K562 (cell line): ENCODE results near the gene ADGRE3. TPM values are rescaled to one million over a fixed set of nuclear protein-coding genes. Genes with fewer than 3 reads are reported as not detected.

Source experiments
- ATAC-seq: fragments of 200-7000 bp; cut with Tn5 transposase; 3 replicates; pipeline ENCODE4 v1.9.1; 2020; ENCODE audit warnings: moderate library complexity
- BruUV-seq: library from RNA; stranded (reverse); fragments of 400-500 nt; replicated peaks from 2 replicates; lab custom pipeline; 2021; lab: Mats Ljungman, UMichigan
- CTCF ChIA-PET: fragments of 300-600 bp; formaldehyde crosslinking; extraction: SDS; loops from one replicate; lab custom pipeline; 2021; ENCODE audit warnings: low intra/inter-chr PET ratio; lab: Yijun Ruan, JAX
- POLR2A ChIA-PET: fragments of 300-600, 350-650 bp; sonication (Branson Sonifier 250); formaldehyde crosslinking; extraction: SDS; loops from one replicate; lab custom pipeline; 2021; ENCODE audit warnings: antibody characterized with exemption, inconsistent platforms; lab: Yijun Ruan, JAX
- DNase-seq, 4 experiments: peaks; one replicate each; pipeline versions ENCODE4 v3.0.0 to v3.0.0-alpha.2; 2011 to 2018; ENCODE audit warnings: low spot score in 3 of 4, mixed read lengths in 3 of 4; ENCODE audit errors: extremely low read depth in 1 of 4
- FAIRE-seq: peaks from 2 replicates; lab custom pipeline; 2011; peaks lifted over from hg19 to GRCh38; lab: Jason Lieb, UNC
- H2AFZ ChIP-seq: 2 replicates; pipeline ENCODE4 v1.6.0; 2011; ENCODE audit warnings: low read depth, low read length, control low read depth, inconsistent platforms
- H3K27ac ChIP-seq: fragments of 200-600 bp; 3 replicates; pipeline ENCODE4 v1.8.0; 2011; ENCODE audit warnings: low read depth, mild to moderate bottlenecking, control low read depth, inconsistent platforms, low read length, moderate library complexity, mixed read lengths; ENCODE audit errors: extremely low read depth
- H3K27me3 ChIP-seq, 2 experiments: fragments of 300-600 bp in 1 of 2; 2 replicates in 1 of 2; 3 replicates in 1 of 2; pipeline versions ENCODE4 v1.6.0 to v1.8.0; 2011; ENCODE audit warnings: inconsistent platforms in 2 of 2, low read length in 2 of 2, mild to moderate bottlenecking in 1 of 2, mixed read lengths in 1 of 2, moderate library complexity in 1 of 2; ENCODE audit not compliant: control insufficient read depth in 2 of 2, insufficient read depth in 2 of 2
- H3K36me3 ChIP-seq: fragments of 300-600 bp; 3 replicates; pipeline ENCODE4 v1.8.0; 2011; ENCODE audit warnings: mild to moderate bottlenecking, low read length, inconsistent platforms; ENCODE audit not compliant: control insufficient read depth, insufficient read depth
- H3K4me1 ChIP-seq, 2 experiments: fragments of 200-600 bp in 1 of 2; replicated peaks in 1 of 2; 2 replicates in 1 of 2; 3 replicates in 1 of 2; pipeline versions ENCODE4 v1.5.1 to v1.8.0; 2011; ENCODE audit warnings: inconsistent platforms in 2 of 2, low read length in 2 of 2, mild to moderate bottlenecking in 1 of 2, mixed read lengths in 1 of 2, moderate library complexity in 1 of 2; ENCODE audit not compliant: control insufficient read depth in 2 of 2, insufficient read depth in 2 of 2
- H3K4me2 ChIP-seq: 2 replicates; pipeline ENCODE4 v1.6.1; 2011; ENCODE audit warnings: low read length, control low read depth, inconsistent platforms, mixed read lengths; ENCODE audit not compliant: insufficient read depth
- H3K4me3 ChIP-seq: fragments of 200-600 bp; sonication (generic), shearing (Covaris generic); 2 replicates; pipeline ENCODE4 v1.5.1; 2016; ENCODE audit warnings: control low read depth, inconsistent platforms
- H3K79me2 ChIP-seq: fragments of 200-600 bp; 3 replicates; pipeline ENCODE4 v1.8.0; 2011; ENCODE audit warnings: low read length, inconsistent platforms; ENCODE audit not compliant: control insufficient read depth, insufficient read depth
- H3K9ac ChIP-seq, 2 experiments: 2 replicates each; pipeline versions ENCODE4 v1.6.0 to v1.6.1; 2011; ENCODE audit warnings: low read depth in 2 of 2, low read length in 2 of 2, control low read depth in 1 of 2, inconsistent platforms in 1 of 2, mild to moderate bottlenecking in 1 of 2, mixed read lengths in 1 of 2; ENCODE audit not compliant: insufficient read depth in 1 of 2
- H3K9me1 ChIP-seq: one replicate; pipeline ENCODE4 v1.6.0; 2011; ENCODE audit warnings: inconsistent platforms, mild to moderate bottlenecking, low read length, moderate library complexity; ENCODE audit not compliant: control insufficient read depth, insufficient read depth
- H3K9me3 ChIP-seq: replicated peaks from 2 replicates; pipeline ENCODE4 v1.5.1; 2011; ENCODE audit warnings: low read depth, low read length, inconsistent platforms; ENCODE audit not compliant: control insufficient read depth, insufficient read depth
- H4K20me1 ChIP-seq: replicated peaks from 2 replicates; pipeline ENCODE4 v1.6.1; 2011; ENCODE audit warnings: low read length, inconsistent platforms, mixed read lengths; ENCODE audit not compliant: control insufficient read depth, insufficient read depth
- ATF6 ChIP-seq: sonication (generic); formaldehyde crosslinking; IDR thresholded peaks from 2 replicates; pipeline ENCODE4 v1.4.0; 2020; ENCODE audit warnings: mild to moderate bottlenecking, missing genetic modification reagents
- PRDM10 ChIP-seq: fragments of 450-650 bp; IDR thresholded peaks from 2 replicates; pipeline ENCODE4 v1.6.1; 2018; ENCODE audit not compliant: partially characterized antibody
- SP2 ChIP-seq: IDR thresholded peaks from 2 replicates; pipeline ENCODE4 v1.6.1; 2011; ENCODE audit warnings: mild to moderate bottlenecking, low read depth, low read length, moderate library complexity; ENCODE audit not compliant: poor library complexity, severe bottlenecking; ENCODE audit errors: extremely low read depth
- TFAP4 ChIP-seq: sonication (generic); formaldehyde crosslinking; IDR thresholded peaks from 2 replicates; pipeline ENCODE4 v1.8.0; 2022; ENCODE audit warnings: missing genetic modification reagents, mild to moderate bottlenecking, moderate library complexity, borderline replicate concordance
- ZFP36 ChIP-seq: fragments of 150-350 bp; IDR thresholded peaks from 2 replicates; pipeline ENCODE4 v1.6.1; 2018; ENCODE audit warnings: low read length, low read depth; ENCODE audit not compliant: partially characterized antibody
- ZKSCAN8 ChIP-seq: fragments of 200-800 bp; sonication (Bioruptor generic); IDR thresholded peaks from 2 replicates; pipeline ENCODE4 v1.6.1; 2016; ENCODE audit warnings: missing genetic modification characterization, missing compliant biosample characterization
- ZNF146 ChIP-seq: IDR thresholded peaks from one replicate; pipeline ENCODE4 v1.6.1; 2018; ENCODE audit warnings: missing compliant biosample characterization; ENCODE audit not compliant: unreplicated experiment
- WGBS: fragments of 100-300 bp; shearing (Covaris generic); methylation state at CpG from one replicate; pipeline ENCODE4 v1.1.6; 2016; ENCODE audit warnings: low coverage, mixed read lengths; ENCODE audit not compliant: insufficient coverage; ENCODE audit errors: missing lambda C conversion rate; 5-methylcytosine and 5-hydroxymethylcytosine counted together
- in situ Hi-C: fragments of 300-500 bp; cut with MboI; formaldehyde crosslinking; loops from 4 replicates; pipeline ENCODE4 v1.15.0; 2018; ENCODE audit warnings: inconsistent platforms, mixed read lengths
- intact Hi-C: fragments of 100-400 bp; cut with micrococcal nuclease; formaldehyde crosslinking; loops from 2 replicates; pipeline ENCODE4 v1.14.2; 2022
- polyA plus RNA-seq, 8 experiments: library from polyadenylated mRNA; depleted of rRNA in 4 of 8; stranded (reverse) in 5 of 8; unstranded in 3 of 8; fragments of >200 nt; fragmentation: Nextera tagmentation in 2 of 8; fragmentation: Illumina TruSeq in 1 of 8; extraction: Ambion mirVana in 2 of 8; extraction: Trizol in 1 of 8; gene quantifications; 2 replicates each; pipeline versions ENCODE4 v1.2.1 to v1.2.3, GENCODE V29; 2011 to 2014; ENCODE audit warnings: inconsistent platforms in 1 of 8, missing spikeins in 1 of 8
- total RNA-seq, 7 experiments: library from RNA; depleted of rRNA in 6 of 7; stranded (reverse); fragments of >200 nt in 6 of 7; fragmentation: Illumina TruSeq in 2 of 7; extraction: Trizol in 2 of 7; gene quantifications; 2 replicates each; pipeline versions ENCODE4 v1.2.1 to v1.2.3, GENCODE V29; 2011 to 2021; ENCODE audit warnings: low replicate concordance in 1 of 7
- TF ChIP-seq, protein P1 (sequence below), 2 experiments: fragments of 200-800 bp in 1 of 2; sonication (Bioruptor generic) in 1 of 2; sonication (generic) in 1 of 2; formaldehyde crosslinking in 1 of 2; IDR thresholded peaks in 1 of 2; conservative IDR thresholded peaks in 1 of 2; 2 replicates each; pipeline versions ENCODE4 v1.5.0 to v1.6.1; 2016 to 2020; ENCODE audit warnings: missing compliant biosample characterization in 1 of 2, missing genetic modification characterization in 1 of 2, missing genetic modification reagents in 1 of 2

ADGRE3 gene
- total and polyA plus RNA-seq, 9 of the 15 experiments (the other 6 are each of a cell fraction or from before 2014, with no cell fraction given), result not detected

- Histone ChIP-seq H3K27me3 (no peaks in the 10 kb centered on the region; a peak in 1 of 5 replicates), H3K79me2 (peaks cover 16% of the 10 kb centered on the region), H3K36me3 (peaks cover 7% of the 10 kb centered on the region; the same call in 1 of the 3 replicates), H3K9ac (no peak overlapping the region), H3K4me3 (no peak overlapping the region), H3K27ac (no peak overlapping the region), H4K20me1 (no peaks in the 10 kb centered on the region; the same call in 1 of the 2 replicates), H3K9me3 (no peaks in the 10 kb centered on the region), H3K4me1 (peaks cover 10 to 27% of the 10 kb centered on the region in 2 experiments; a peak in 4 of 5 replicates), H3K4me2 (no peak overlapping the region), H2AFZ (no peak overlapping the region), H3K9me1 (no peaks in the 10 kb centered on the region)
- no TSS peak for BruUV-seq
- DNase-seq (no peak), ATAC-seq (no peak), FAIRE-seq (no peak)
- WGBS, result 74% methylated on average over 6 of the region's 6 CpGs
- TF ChIP-seq ZKSCAN8 (CRISPR knock-in tag) (peak; percentile 75; the same call in 1 of the 2 replicates), ZNF146 (CRISPR knock-in tag) (no peak), ATF6 (no peak), PRDM10 (peak; percentile 36), TFAP4 (CRISPR knock-in tag) (no peak), ZFP36 (peak; percentile 50), SP2 (no peak)
- TF ChIP-seq, protein P1, sequence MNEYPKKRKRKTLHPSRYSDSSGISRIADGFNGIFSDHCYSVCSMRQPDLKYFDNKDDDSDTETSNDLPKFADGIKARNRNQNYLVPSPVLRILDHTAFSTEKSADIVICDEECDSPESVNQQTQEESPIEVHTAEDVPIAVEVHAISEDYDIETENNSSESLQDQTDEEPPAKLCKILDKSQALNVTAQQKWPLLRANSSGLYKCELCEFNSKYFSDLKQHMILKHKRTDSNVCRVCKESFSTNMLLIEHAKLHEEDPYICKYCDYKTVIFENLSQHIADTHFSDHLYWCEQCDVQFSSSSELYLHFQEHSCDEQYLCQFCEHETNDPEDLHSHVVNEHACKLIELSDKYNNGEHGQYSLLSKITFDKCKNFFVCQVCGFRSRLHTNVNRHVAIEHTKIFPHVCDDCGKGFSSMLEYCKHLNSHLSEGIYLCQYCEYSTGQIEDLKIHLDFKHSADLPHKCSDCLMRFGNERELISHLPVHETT (CRISPR knock-in tag; conservative IDR thresholded peaks at IDR 0.05 in 1 of 2, IDR thresholded peaks at IDR 0.05 in 1 of 2), result no peak
- in situ Hi-C loops, result loop anchor here (10.0 kb wide), 2 partner anchors 209 to 319 kb away; no protein-coding TSS in a partner anchor
- ChIA-PET CTCF (interaction anchor here (1.3 kb wide), 1 partner anchor 111 kb away, joined by 4 read pairs; no protein-coding TSS in a partner anchor), POLR2A (interaction anchor here (1.5 kb wide), 1 partner anchor 27 kb away, joined by 3 read pairs; no protein-coding TSS in a partner anchor)
- intact Hi-C loops, result loop anchor here (2.0 kb wide), 1 partner anchor 209 kb away; no protein-coding TSS in a partner anchor
These were observed 99.1 kb downstream of the ADGRE3 start for GRCh38 chr19:14575428-14575980.
